Stimulated activated CD4-positive, alpha-beta T cell treated with anti-CD3 and anti-CD28 coated beads, Interleukin-15, amount 100 ng/mL, for 48 hours (primary cell): ENCODE data around the gene EFCAB5.
A peak's percentile ranks its signal among the peaks of the same experiment; 100 is the strongest.
"Not testable (repeated sequence)": the region's sequence is repeated elsewhere in the genome, so short reads cannot be mapped to it uniquely, and the experiment has no call there.

ENCODE experiments used
- DNase-seq, 2 donors: peaks; one replicate each; pipeline ENCODE4 v3.0.0-alpha.2; 2020; ENCODE audit warnings: low read depth in 2 of 2

EFCAB5 gene

DNA sequence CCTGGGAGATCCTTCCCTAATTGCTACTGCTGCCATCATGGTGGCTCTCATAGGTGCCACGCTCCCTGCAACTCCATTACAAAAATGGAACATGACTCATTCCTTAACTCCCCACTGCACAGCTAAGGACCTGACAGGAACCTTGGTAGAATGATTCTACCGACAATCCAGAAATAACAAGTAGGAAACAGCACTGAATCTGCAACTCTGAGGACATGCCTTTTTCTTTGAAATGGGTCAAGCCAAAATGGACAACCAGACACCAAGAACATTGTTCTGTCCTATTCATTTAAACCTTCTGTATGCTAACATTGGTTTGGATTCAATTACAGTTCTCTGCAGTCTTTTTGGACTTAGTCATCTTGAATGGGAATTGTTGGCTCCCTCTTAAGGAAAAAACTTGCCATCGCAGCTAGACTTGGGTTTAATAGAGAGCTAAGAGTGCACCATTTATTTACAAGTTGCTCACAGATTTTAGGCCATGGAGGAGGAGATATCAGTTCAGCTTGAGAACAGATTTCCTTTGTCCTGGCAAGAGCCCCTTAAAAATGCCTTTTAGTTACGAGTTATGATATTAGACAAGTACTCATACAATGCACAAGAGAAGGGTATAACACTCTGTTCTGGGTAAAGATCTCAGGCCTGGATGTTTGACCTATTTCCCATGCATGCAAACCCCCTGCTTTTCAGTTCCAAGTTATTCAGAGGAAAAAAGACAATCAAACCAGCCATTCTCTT lies 154.2 kb downstream of the EFCAB5 start:
- no peak for DNase-seq

DNA sequence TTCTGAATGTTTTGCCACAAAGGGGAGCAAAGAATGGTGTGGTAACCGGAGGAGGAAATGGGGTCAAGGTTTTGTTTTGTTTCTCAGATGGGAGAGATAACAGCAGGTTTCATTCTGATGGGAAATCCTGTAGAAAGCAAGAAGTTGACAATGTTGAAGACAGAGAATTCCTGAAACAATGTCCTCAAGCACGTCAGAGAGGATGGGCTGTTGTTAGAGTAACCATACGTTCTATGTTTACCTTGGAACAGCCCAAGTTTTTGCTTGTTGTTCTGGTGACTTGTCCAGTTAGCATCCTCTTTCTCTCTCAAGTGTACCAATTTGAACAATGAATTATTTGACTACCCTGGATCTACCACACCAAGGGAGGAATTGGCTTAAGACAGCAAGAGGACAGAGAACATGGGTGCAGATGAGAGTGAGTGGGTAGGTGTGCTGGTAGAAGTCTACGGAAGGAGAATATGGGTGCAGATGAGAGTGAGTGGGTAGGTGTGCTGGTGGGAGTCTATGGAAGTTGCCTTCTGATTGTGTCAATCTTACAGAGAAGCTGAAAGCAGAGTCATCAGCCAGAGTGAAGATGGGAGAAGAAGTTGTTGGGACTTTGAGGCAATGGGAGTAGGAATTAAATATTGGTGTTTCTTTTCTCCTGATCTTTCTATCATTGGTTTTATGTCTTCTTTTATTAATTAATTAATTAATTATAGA lies 160.4 kb downstream of the EFCAB5 start:
- DNase-seq: no peak

DNA sequence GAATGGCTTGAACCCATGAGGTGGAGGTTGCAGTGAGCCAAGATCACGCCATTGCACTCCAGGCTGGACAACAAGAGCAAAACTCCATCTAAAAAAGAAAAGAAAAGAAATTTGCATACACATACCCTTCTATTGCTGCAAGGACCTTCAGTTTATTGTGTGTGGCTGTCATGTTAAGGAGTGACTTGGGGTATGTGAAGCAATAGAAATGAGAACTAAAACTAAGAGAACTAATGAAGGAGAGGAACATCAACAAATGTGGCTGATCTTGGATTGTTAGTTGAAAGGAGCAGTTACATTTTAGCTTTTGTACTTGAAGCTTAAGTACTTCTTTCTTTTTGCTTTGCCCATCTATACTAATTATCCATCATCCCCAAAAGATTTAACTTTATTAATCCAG lies 162.5 kb downstream of the EFCAB5 start:
- no peak for DNase-seq

DNA sequence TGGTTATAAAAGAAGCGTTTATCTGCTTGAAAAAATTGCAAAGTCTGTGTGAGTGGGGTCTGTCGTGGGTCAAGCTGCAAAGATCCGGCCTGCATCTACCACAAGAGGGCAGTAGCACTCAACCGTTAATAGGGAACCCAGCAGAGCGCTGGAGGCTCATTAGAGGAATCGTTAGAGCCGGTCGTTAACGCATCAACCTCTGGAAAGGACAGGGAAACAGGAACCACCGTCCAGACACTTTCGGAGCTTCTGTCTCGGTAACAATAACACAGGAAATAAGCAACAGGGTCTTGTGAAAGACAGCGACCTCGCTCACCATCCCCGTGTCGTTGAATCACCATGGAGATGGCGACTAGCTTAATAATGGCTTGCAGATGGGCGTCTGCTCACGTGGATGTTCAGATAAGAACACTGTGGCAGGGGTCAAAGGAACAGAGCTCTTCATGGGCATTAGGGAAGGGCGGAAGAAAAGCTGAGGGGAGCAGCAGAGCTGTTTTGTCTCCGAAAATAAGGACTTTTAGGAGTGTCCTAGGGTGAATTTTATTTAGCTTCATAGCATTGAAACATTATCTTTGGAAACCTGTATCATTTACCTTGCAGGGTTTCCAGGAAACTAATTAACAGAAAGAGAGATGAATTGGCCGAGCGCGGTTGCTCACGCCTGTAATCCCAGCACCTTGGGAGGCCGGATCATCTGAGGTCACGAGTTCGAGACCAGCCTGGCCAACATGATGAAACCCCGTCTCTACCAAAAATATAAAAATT lies 163.3 kb downstream of the EFCAB5 start:
- peak; percentile 49 to 57 for DNase-seq

DNA sequence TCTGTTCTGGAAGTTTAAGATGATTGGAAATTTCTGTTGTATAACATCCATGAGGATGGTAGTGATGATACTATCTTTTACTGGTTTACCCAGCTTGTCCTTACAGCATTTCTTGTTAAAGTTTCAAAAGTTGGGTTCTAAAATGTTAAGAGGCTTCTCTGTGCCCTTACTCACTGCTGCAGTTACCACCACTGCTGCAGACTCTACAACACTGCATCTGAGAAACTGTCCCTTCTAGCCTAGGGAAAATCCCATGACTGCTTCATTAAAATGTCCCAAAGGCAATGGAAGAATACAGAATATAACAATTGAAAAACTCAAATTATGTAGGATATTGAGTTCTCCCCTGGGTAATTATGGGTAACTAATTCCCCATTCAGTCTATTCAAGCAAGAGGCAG lies 171.4 kb downstream of the EFCAB5 start:
- no peak for DNase-seq

DNA sequence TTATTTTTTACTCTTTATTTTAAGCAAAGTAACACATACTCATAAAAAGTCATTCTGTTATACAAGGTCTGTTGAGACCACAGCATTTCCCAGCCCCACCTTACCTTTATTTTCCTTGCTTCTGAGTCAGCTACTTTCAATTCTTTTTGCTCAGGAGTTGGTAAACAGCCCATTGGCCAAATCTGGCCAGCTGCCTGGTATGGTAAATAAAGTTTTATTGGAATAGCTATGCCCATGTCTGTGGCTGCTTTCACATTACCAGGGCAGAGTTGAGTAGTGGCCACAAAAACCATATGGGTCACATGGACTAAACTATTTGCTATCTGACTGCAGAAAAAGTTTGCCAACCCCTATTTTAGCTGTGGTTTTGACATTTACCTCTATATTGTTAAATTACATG lies 171.8 kb downstream of the EFCAB5 start:
- DNase-seq: no peak

DNA sequence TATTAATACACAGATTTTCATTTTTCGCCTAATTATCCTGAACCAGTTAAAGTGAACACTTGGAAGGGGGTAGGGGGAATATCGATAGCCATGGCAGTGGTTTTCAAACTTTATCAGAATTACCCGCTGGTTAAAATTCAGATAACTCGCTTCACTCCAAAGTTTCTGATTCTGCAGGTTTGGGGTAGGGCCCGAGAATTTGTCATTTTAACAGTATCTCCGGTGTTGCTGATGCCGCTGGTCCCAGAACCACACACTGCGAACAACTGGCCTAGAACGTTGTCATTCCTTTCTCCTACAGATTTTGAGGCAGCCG lies 174.9 kb downstream of the EFCAB5 start:
- DNase-seq: no peak

DNA sequence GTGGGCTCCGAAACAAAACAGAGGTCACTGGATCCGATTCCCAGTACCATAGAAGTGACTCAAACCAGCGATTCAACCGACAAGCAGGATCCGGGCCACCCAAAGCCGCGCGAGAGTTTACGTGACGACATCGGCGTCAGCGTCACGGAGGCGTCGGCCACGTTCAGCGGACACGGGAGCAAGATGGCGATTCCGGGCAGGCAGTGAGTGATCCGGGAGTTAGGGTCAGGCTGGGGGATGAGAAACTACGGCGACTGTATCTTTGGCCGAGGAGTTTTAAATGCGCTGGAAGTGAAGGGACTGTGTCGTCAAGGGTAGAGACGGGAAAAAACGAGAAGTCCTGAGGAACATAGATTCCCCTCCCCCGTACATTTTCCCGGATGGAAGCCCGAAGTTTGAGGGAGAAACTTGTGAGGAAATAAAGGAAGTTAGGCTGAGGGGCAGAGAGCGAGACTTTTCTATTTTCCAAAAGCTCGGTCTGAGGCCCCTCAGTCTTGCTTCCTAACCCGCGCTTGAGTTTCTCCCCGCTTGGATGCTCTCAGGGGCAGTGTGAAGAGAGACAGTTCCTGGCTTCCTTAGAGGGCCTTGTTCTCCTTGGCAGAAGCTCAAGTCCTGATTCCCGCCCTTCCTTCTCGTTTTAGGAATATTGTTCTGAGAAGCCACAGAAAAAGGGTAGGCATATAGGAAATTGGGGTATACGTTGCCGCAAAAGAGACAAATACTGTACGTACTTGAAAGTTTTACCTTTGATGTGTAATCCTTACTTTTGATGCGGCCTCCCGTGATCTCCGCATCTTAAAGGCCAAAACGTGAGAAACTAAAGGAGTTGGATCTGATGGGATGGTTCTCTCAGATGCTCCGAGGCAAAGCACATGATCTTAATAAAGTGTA lies 175.5 kb downstream of the EFCAB5 start, which contains the start of gene NSRP1:
NSRP1 (plus strand) TSS at position 156 of the 891 bp plus-strand sequence; CDS start at position 184, 28 bp downstream.
- DNase-seq: peak; percentile 89 to 93

DNA sequence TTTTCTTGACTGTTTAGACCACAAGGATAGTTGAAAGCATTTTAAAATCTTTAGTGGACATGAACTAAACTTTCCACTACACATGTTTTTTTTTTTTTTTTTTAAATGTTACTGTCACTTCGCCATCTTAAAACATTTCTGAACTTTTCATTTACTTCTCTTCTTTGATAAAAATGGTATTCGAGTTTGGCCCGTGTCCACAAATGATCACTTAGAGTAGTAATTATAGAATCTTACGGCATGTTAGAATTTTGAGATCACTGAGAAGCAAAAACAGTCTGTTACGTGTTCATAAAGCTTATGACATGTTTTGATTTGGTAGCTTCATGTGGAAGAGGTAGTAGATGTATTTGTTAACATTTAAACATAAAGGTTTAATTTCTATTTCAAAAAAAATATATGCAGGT lies 176.2 kb downstream of the EFCAB5 start:
- DNase-seq: no peak

DNA sequence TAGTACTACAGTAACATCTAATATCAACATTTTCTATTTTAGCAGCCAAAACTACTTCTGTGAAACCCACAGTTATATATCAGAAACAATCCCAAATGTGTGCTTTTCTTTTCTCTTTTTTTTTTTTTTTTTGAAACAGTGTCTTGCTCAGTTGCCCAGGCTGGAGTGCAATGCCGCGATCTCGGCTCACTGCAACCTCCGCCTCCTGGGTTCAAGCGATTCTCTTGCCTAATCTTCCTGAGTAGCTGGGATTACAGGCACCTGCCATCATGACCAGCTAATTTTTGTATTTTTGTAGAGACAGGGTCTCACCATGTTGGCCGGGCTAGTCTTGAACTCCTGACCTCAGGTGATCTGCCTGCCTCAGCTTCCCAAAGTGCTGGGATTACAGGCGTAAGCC lies 177.2 kb downstream of the EFCAB5 start:
- not testable (repeated sequence) for DNase-seq

DNA sequence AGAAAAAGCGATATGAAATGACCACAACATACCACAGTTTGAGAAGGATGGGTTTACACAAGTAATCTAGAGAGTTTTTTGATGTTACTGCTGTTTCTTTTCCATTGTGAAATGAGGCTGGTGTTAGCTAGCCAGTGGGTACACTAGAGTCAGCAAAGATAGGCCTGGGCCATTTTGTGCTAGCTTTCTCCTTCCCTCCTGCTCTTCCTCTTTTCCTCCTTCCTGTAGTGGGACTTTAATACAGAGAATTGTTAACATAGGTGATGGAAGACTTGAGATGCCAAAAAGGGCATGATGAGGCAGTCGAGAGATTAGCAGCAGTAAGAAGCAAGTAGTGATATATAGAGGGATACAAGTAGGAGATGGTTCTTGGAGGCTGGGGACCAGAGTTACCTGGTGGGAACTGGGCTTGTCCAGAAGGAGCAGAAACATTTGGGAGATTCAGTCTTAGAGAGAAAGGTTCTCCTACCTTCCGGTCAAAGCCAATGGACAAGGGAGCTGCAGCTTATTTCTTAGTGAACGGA lies 182.9 kb downstream of the EFCAB5 start:
- DNase-seq: no peak

DNA sequence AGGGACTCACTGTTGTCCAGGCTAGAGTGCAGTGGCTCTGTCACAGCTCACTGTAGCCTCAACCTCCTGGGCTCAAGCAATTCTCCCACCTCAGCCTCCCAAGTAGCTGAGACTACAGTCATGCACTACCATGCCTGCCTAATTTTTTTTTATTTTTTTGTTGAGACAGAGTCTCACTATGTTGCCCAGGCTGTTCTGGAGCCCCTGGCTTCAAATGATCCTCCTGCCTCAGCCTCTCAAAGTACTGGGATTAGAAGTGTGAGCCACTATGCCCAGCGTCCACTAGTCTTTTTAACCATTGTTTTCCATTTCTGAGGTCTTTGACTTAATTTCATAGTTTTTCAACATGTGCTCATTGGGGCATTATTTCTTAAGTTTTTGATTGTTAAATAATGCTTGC lies 188.7 kb downstream of the EFCAB5 start:
- no peak for DNase-seq

DNA sequence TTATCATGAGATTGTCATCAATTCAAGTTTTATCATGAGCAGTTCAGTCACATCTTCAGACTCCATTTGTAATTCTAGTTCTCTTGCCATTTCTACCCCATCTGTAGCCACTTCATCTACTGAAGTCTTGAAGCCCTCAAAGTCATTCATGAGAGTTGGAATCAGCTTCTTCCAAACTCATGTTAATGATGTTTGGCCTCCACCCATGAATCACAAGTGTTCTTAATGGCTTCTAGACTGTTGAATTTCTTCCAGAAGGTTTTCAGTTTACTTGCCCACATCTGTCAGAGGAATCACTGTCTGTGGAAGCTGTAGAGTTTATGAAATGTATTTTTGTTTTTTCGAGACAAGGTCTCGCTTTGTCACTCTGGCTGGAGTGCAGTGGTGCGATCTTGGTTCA lies 191.2 kb downstream of the EFCAB5 start:
- no peak for DNase-seq

DNA sequence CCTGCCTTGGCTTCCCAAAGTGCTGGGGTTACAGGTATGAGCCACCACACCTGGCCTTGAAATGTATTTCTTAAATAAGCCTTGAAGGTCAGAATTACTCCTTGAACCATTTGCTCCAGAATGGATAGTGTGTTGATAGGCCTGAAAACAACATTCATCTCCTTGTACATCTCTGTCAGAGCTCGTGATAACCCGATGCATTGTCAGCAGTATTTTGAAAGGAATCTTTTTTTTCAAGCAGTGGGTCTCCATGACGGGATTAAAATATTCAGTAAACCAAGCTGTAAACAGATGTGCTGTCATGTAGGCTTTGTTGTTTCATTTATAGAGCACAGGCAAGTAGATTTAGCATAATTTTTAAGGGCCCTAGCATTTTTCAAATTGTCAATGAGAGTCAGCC lies 191.8 kb downstream of the EFCAB5 start:
- no peak for DNase-seq

DNA sequence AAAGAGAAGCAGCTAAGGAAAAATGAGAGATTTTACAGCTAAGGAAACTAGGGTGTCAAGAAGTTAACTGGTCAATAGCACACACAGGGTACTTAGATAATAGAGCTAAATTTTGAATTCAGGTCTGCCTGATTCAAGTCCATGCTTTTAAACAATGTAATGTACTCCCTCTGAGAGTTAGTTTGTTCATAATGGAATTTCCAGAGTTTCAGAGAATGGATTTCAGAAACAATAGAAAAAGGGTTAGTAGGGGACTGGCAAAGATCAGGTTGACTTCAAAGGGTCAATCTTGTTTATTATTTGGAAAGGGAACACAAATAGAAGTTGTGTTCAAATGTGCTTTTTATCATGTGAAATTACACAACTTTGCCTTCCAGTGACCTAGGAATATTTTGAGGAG lies 193.1 kb downstream of the EFCAB5 start:
- DNase-seq: no peak

DNA sequence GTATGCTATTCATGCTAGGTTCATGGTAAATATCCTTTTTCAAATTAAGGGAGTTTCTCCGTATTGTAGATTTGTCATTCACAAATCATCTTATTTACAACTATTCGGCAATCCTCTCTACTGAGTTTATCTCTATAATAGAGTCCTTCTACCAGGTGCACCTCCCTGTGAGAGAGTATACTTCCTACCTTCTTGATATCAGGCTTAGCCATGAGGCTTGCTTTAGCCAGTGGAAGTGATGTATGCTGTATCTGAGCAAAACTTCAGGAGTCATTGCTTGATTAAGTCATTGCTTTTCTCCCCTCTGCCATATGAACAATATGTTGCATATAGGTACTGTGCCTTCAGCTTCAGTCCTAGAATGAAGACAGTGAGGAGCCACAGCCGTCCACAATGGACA lies 195.7 kb downstream of the EFCAB5 start:
- no peak for DNase-seq

DNA sequence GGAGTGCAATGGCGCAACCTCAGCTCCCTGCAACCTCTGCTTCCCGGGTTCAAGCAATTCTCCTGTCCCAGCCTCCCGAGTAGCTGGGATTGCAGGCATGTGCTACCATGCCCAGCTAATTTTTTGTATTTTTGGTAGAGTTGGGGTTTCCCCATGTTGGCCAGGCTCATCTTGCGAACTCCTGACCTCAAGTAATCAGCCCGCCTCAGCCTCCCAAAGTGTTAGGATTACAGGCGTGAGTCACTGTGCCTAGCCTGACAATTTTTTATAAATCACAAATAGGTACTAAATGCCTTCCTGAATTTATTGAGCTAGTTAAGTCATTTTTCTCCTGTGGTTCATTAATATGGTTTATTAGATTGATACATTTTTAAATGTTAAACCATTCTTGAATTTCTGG lies 206.4 kb downstream of the EFCAB5 start:
- not testable (repeated sequence) for DNase-seq

DNA sequence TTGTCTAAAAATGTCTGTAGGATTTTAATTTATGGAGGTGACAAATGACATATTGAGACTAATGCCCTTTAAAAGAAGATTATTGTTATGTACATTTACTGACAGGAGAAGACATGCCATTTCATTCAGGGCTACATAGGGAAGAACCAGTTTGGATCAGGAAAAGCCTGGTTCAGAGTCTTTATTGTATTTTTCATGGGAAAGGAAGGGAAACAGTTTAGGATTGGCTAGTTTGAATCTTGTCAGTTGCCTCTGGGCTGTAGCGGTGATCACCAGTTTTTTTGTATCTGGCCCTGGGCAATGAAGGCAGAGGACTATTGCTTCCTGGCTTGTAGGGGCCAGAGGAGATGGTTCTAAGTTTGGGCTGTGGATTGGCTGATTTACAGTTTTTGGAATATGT lies 206.9 kb downstream of the EFCAB5 start:
- DNase-seq: no peak

DNA sequence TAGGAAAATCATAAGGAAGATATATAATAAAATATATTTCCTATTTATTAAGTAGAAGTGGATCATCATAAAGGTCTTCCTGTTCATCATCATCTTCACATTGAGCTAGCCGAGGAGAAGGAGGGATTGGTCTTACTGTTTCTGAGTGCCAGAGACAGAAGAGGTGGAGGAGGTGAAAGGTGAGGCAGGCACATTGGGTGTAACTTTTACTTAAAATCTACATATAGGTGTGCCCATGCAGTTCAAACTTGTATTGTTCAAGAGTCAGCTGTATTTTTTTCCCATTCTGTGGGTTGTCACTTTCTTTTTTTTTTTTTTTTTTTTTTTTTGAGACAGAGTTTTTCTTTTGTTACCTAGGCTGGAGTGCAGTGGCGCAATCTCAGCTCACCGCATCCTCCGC lies 210.0 kb downstream of the EFCAB5 start:
- no peak for DNase-seq

DNA sequence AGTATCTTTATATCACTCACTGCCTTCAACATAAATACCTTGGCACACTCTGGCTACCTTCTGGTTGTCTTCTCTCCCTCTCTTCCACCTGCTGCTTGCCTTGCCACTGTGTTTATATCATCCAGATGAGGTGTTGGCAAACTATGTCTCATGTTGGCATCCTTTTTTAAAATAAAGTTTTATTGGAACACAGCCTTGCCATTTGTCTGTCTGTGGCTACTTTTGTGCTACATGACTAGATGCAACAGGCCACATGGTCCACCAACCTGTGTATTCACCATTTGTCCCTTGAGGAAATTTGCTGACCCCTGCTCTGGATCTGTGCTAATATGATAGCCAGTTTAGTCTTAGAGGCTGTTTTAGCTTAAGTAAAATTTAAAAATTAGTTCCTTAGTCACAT lies 212.0 kb downstream of the EFCAB5 start:
- no peak for DNase-seq

DNA sequence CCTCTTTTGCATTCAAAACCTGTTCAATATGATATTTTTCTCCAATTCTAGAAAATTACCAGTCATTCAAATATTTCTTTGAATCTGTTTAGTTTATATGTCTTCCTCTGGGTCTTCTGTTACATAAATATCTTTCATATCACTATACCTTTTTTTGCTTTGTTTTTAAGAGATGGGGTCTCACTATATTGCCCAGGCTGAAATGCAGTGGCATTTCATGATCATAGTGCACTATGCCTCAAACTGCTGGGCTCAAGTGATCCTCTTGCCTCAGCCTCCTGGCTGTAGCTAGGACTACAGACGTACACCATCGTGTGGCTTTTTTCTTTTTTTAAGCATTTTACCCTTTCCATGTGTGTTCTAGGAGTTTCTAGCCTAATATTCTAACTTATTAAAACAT lies 214.0 kb downstream of the EFCAB5 start:
- DNase-seq: no peak
